ENCODE data around the gene CARD19. TPM values are rescaled to one million over a fixed set of nuclear protein-coding genes. Genes with fewer than 3 reads are reported as not detected.

CARD19 gene
- polyA plus RNA-seq, 1 donor (not counting 4 experiments of a cell fraction or from before 2014, with no cell fraction given) = 36.7 TPM

DNA sequence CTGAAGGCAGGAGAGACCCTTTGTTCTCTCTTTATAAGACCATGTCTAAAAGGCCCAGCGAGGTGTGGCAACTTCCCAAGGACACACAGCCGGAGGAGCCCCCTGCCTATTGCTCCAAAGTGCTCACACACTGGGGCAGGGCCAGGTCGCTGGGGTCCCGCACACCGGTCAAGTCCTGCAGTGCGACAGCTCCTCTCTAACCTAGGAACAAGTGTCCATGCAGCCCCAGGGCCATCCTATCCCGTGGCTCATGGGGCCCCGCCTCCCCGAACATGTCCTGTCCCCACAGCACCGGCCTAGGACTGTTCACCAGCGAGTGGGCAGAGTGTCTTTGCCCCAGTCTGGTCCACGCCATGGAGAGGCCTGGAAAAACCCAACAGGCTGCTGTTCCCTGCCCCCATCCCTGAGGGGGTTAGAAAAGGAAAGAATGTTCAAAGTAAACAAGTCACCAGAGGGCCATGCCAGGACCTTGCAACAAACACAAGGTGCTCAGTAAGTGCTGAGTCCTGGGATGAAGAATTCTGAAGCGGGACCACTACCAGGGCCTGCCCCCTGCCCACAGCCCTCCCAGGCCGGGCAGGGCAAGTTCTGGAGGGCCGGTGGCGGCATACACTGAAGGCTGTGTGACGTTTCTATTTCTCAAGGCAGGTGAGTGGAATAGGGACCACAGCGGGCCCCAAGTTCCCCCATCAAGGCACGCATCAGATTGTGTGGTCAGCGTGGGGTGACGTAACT, 37.1 kb downstream of the CARD19 start:
- FAIRE-seq = no peak
- dilution Hi-C loops (cut with MboI; ENCODE audit: extremely low pct_ligation_motif_present, low sequenced_read_pairs) = no loop called here

GRCh38 chr9:93133681-93134014, 37.6 kb downstream of the CARD19 start:
- Histone ChIP-seq H4K20me1 (ENCODE audit: control insufficient read depth, extremely low read depth, insufficient read depth, low read length) (no peaks in the 10 kb centered on the region), H3K36me3 (ENCODE audit: control insufficient read depth in 2 of 2, extremely low read depth in 1 of 2, insufficient read depth in 2 of 2, low read length in 2 of 2) (no peaks in the 10 kb centered on the region), H3K4me2 (ENCODE audit: control insufficient read depth, extremely low read depth, insufficient read depth, low read depth, low read length) (peak overlapping the region; percentile 90), H3K9me1 (ENCODE audit: control insufficient read depth, extremely low read depth, insufficient read depth, low read length) (no peaks in the 10 kb centered on the region), H3K27ac (ENCODE audit: control insufficient read depth, insufficient read depth, low read length) (peak overlapping the region; percentile 54), H3K79me2 (ENCODE audit: control insufficient read depth, insufficient read depth, low read length) (no peaks in the 10 kb centered on the region), H2AFZ (ENCODE audit: control insufficient read depth, low read length) (peak overlapping the region; percentile 67), H3K4me3 (ENCODE audit: control insufficient read depth in 2 of 3, extremely low read depth in 1 of 3, insufficient read depth in 2 of 3, low read depth in 1 of 3, low read length in 3 of 3) (peak overlapping the region; percentile 46 to 74 (median 64)), H3K27me3 (ENCODE audit: control insufficient read depth, extremely low read depth, insufficient read depth, low read length) (peaks cover 16% of the 10 kb centered on the region), H3K9ac (ENCODE audit: control insufficient read depth, extremely low read depth, insufficient read depth, low read length) (peak overlapping the region; percentile 82), H3K4me1 (ENCODE audit: control insufficient read depth, extremely low read depth, insufficient read depth, low read length) (peaks cover 23% of the 10 kb centered on the region), H3K9me3 (ENCODE audit: control insufficient read depth, low read depth, low read length) (no peaks in the 10 kb centered on the region)
- DNase-seq (ENCODE audit: low read depth, low spot score) (no peak), FAIRE-seq (no peak)
- dilution Hi-C loops (cut with MboI; ENCODE audit: extremely low pct_ligation_motif_present, low sequenced_read_pairs) = no loop called here
- TF ChIP-seq CTCF (optimal IDR thresholded peaks at IDR 0.05 in 1 of 3, IDR thresholded peaks at IDR 0.05 in 1 of 3, conservative IDR thresholded peaks at IDR 0.05 in 1 of 3; ENCODE audit: extremely low read depth in 1 of 3, insufficient read depth in 2 of 3, low read length in 3 of 3) = no peak
- no peak for TF ChIP-seq EZH2 (IDR thresholded peaks at IDR 0.05; ENCODE audit: low read length)

More for the DNA sequence above, 37.1 kb downstream of the CARD19 start:
- no peak for DNase-seq (ENCODE audit: low read depth, low spot score)
- Histone ChIP-seq H3K9ac (ENCODE audit: control insufficient read depth, extremely low read depth, insufficient read depth, low read length) (peak overlapping the region; percentile 82), H4K20me1 (ENCODE audit: control insufficient read depth, extremely low read depth, insufficient read depth, low read length) (no peaks in the 10 kb centered on the region), H3K4me1 (ENCODE audit: control insufficient read depth, extremely low read depth, insufficient read depth, low read length) (peaks cover 23% of the 10 kb centered on the region), H3K4me3 (ENCODE audit: control insufficient read depth in 2 of 3, extremely low read depth in 1 of 3, insufficient read depth in 2 of 3, low read depth in 1 of 3, low read length in 3 of 3) (peak overlapping the region; percentile 46 to 74 (median 64)), H3K36me3 (ENCODE audit: control insufficient read depth in 2 of 2, extremely low read depth in 1 of 2, insufficient read depth in 2 of 2, low read length in 2 of 2) (no peaks in the 10 kb centered on the region), H3K79me2 (ENCODE audit: control insufficient read depth, insufficient read depth, low read length) (no peaks in the 10 kb centered on the region), H3K9me3 (ENCODE audit: control insufficient read depth, low read depth, low read length) (no peaks in the 10 kb centered on the region), H3K27ac (ENCODE audit: control insufficient read depth, insufficient read depth, low read length) (peak overlapping the region; percentile 31), H3K9me1 (ENCODE audit: control insufficient read depth, extremely low read depth, insufficient read depth, low read length) (no peaks in the 10 kb centered on the region), H2AFZ (ENCODE audit: control insufficient read depth, low read length) (peak overlapping the region; percentile 44), H3K4me2 (ENCODE audit: control insufficient read depth, extremely low read depth, insufficient read depth, low read depth, low read length) (peak overlapping the region; percentile 90), H3K27me3 (ENCODE audit: control insufficient read depth, extremely low read depth, insufficient read depth, low read length) (peaks cover 16% of the 10 kb centered on the region)
- TF ChIP-seq CTCF (optimal IDR thresholded peaks at IDR 0.05 in 1 of 3, IDR thresholded peaks at IDR 0.05 in 1 of 3, conservative IDR thresholded peaks at IDR 0.05 in 1 of 3; ENCODE audit: extremely low read depth in 1 of 3, insufficient read depth in 2 of 3, low read length in 3 of 3) = no peak
- no peak for TF ChIP-seq EZH2 (IDR thresholded peaks at IDR 0.05; ENCODE audit: low read length)
